Subcutaneous abdominal adipose tissue (tissue), 5 donors: ENCODE data around the gene AFAP1L2.

Source experiments
- H3K27ac ChIP-seq: one replicate; pipeline ENCODE4 v1.7.0; 2013; ENCODE audit warnings: low read depth, mild to moderate bottlenecking, inconsistent platforms, low read length, moderate library complexity
- H3K27me3 ChIP-seq, 5 donors: one replicate each; pipeline ENCODE4 v1.7.0; 2013; ENCODE audit warnings: low read length in 5 of 5, inconsistent platforms in 1 of 5; ENCODE audit not compliant: control insufficient read depth in 5 of 5, insufficient read depth in 4 of 5
- H3K36me3 ChIP-seq, 5 donors: one replicate each; pipeline ENCODE4 v1.7.0; 2013; ENCODE audit warnings: low read length in 5 of 5; ENCODE audit not compliant: control insufficient read depth in 5 of 5, insufficient read depth in 5 of 5
- H3K4me1 ChIP-seq, 5 donors: one replicate each; pipeline ENCODE4 v1.7.0; 2013; ENCODE audit warnings: low read length in 5 of 5, mild to moderate bottlenecking in 3 of 5, moderate library complexity in 1 of 5; ENCODE audit not compliant: control insufficient read depth in 5 of 5, insufficient read depth in 5 of 5
- H3K4me3 ChIP-seq, 5 donors: one replicate each; pipeline ENCODE4 v1.7.0; 2013; ENCODE audit warnings: low read length in 5 of 5, low read depth in 1 of 5
- H3K9ac ChIP-seq, 5 donors: one replicate each; pipeline ENCODE4 v1.7.0; 2013; ENCODE audit warnings: low read length in 5 of 5, mild to moderate bottlenecking in 4 of 5, moderate library complexity in 3 of 5
- H3K9me3 ChIP-seq, 5 donors: one replicate each; pipeline ENCODE4 v1.7.0; 2013; ENCODE audit warnings: low read length in 5 of 5; ENCODE audit not compliant: control insufficient read depth in 5 of 5
- donor health status: healthy.
- donor health status: healthy.
- donor health status: healthy.
- donor health status: healthy.
- donor health status: healthy.

Gene AFAP1L2

GRCh38 chr10:114316744-114317143 is 87.6 kb downstream of the AFAP1L2 start:
- Histone ChIP-seq H3K36me3 (peaks cover 0 to 26% (median 2%) of the 10 kb centered on the region in 5 donors), H3K4me1 (no peaks in the 10 kb centered on the region), H3K9ac (no peak overlapping the region), H3K9me3 (no peaks in the 10 kb centered on the region), H3K27ac (no peak overlapping the region), H3K27me3 (no peaks in the 10 kb centered on the region), H3K4me3 (no peak overlapping the region)

- no peaks in the 10 kb centered on the region for H3K9me3 ChIP-seq
- H3K4me3 ChIP-seq, result no peak overlapping the region
- H3K9ac ChIP-seq, result no peak overlapping the region
- H3K4me1 ChIP-seq, result no peaks in the 10 kb centered on the region
- H3K36me3 ChIP-seq, result peaks cover 0 to 30% (median 2%) of the 10 kb centered on the region in 5 donors
- no peaks in the 10 kb centered on the region for H3K27me3 ChIP-seq
- no peak overlapping the region for H3K27ac ChIP-seq
Measured at GRCh38 chr10:114315566-114316420, 88.5 kb downstream of the AFAP1L2 start.

GRCh38 chr10:114313866-114314265 is 90.4 kb downstream of the AFAP1L2 start:
- Histone ChIP-seq H3K27ac (no peak overlapping the region), H3K36me3 (peaks cover 0 to 24% (median 0%) of the 10 kb centered on the region in 5 donors), H3K4me3 (no peak overlapping the region)

GRCh38 chr10:114313139-114313538 is 91.2 kb downstream of the AFAP1L2 start:
- Histone ChIP-seq H3K27ac (no peak overlapping the region), H3K36me3 (peaks cover 0 to 24% (median 0%) of the 10 kb centered on the region in 5 donors)

More at GRCh38 chr10:114313866-114314265, 90.4 kb downstream of the AFAP1L2 start:
- H3K9ac ChIP-seq, result no peak overlapping the region
- no peaks in the 10 kb centered on the region for H3K27me3 ChIP-seq
- H3K4me1 ChIP-seq, result peaks cover 0 to 2% (median under 1%) of the 10 kb centered on the region in 5 donors
- H3K9me3 ChIP-seq, result no peaks in the 10 kb centered on the region

GRCh38 chr10:114311496-114312209 is 92.6 kb downstream of the AFAP1L2 start:
- Histone ChIP-seq H3K9me3 (no peaks in the 10 kb centered on the region), H3K27ac (no peak overlapping the region), H3K9ac (no peak overlapping the region), H3K27me3 (peaks cover 0 to 3% (median 0%) of the 10 kb centered on the region in 5 donors), H3K4me1 (peaks cover 0 to 15% (median 6%) of the 10 kb centered on the region in 5 donors), H3K4me3 (no peak overlapping the region), H3K36me3 (peaks cover 0 to 24% (median 0%) of the 10 kb centered on the region in 5 donors)

More at GRCh38 chr10:114313139-114313538, 91.2 kb downstream of the AFAP1L2 start:
- Histone ChIP-seq H3K9ac (no peak overlapping the region), H3K4me1 (peaks cover 0 to 8% (median 2%) of the 10 kb centered on the region in 5 donors), H3K27me3 (peaks cover 0 to 3% (median 0%) of the 10 kb centered on the region in 5 donors), H3K4me3 (no peak overlapping the region), H3K9me3 (no peaks in the 10 kb centered on the region)

- no peak overlapping the region for H3K4me3 ChIP-seq
- peaks cover 0 to 24% (median 0%) of the 10 kb centered on the region in 5 donors for H3K36me3 ChIP-seq
- H3K9ac ChIP-seq, result no peak overlapping the region
- peaks cover 0 to 15% (median 6%) of the 10 kb centered on the region in 5 donors for H3K4me1 ChIP-seq
- peaks cover 0 to 3% (median 0%) of the 10 kb centered on the region in 5 donors for H3K27me3 ChIP-seq
- H3K27ac ChIP-seq, result no peak overlapping the region
- H3K9me3 ChIP-seq, result no peaks in the 10 kb centered on the region
Measured at GRCh38 chr10:114311023-114311422, 93.3 kb downstream of the AFAP1L2 start.

GRCh38 chr10:114310346-114310745 is 94.0 kb downstream of the AFAP1L2 start:
- Histone ChIP-seq H3K9ac (no peak overlapping the region), H3K4me1 (peaks cover 0 to 15% (median 6%) of the 10 kb centered on the region in 5 donors), H3K4me3 (no peak overlapping the region), H3K27me3 (peaks cover 0 to 3% (median 0%) of the 10 kb centered on the region in 5 donors), H3K27ac (no peak overlapping the region), H3K36me3 (peaks cover 0 to 24% (median 0%) of the 10 kb centered on the region in 5 donors), H3K9me3 (no peaks in the 10 kb centered on the region)

GRCh38 chr10:114309364-114309651 is 95.0 kb downstream of the AFAP1L2 start:
- Histone ChIP-seq H3K4me1 (peaks cover 0 to 20% (median 10%) of the 10 kb centered on the region in 5 donors), H3K9me3 (no peaks in the 10 kb centered on the region), H3K9ac (no peak overlapping the region), H3K27ac (no peak overlapping the region), H3K27me3 (peaks cover 0 to 3% (median 0%) of the 10 kb centered on the region in 5 donors), H3K4me3 (no peak overlapping the region), H3K36me3 (peaks cover 0 to 24% (median 0%) of the 10 kb centered on the region in 5 donors)

- H3K27ac ChIP-seq, result no peak overlapping the region
Measured at GRCh38 chr10:114308531-114309363, 95.6 kb downstream of the AFAP1L2 start.

More at GRCh38 chr10:114308531-114309363, 95.6 kb downstream of the AFAP1L2 start:
- Histone ChIP-seq H3K9ac (no peak overlapping the region), H3K36me3 (peaks cover 0 to 19% (median 0%) of the 10 kb centered on the region in 5 donors), H3K4me3 (no peak overlapping the region), H3K27me3 (peaks cover 0 to 3% (median 0%) of the 10 kb centered on the region in 5 donors), H3K9me3 (no peaks in the 10 kb centered on the region), H3K4me1 (peaks cover 0 to 25% (median 13%) of the 10 kb centered on the region in 5 donors)
